HG03175 (cell line): Measurements from ENCODE around the gene ABCA7.

Experiments used
- ATAC-seq: cut with Tn5 transposase; IDR thresholded peaks from one replicate; pipeline ENCODE4 v1.9.1; 2021; ENCODE audit warnings: mild to moderate bottlenecking, moderate library complexity; ENCODE audit not compliant: unreplicated experiment

ABCA7 gene, protein sequence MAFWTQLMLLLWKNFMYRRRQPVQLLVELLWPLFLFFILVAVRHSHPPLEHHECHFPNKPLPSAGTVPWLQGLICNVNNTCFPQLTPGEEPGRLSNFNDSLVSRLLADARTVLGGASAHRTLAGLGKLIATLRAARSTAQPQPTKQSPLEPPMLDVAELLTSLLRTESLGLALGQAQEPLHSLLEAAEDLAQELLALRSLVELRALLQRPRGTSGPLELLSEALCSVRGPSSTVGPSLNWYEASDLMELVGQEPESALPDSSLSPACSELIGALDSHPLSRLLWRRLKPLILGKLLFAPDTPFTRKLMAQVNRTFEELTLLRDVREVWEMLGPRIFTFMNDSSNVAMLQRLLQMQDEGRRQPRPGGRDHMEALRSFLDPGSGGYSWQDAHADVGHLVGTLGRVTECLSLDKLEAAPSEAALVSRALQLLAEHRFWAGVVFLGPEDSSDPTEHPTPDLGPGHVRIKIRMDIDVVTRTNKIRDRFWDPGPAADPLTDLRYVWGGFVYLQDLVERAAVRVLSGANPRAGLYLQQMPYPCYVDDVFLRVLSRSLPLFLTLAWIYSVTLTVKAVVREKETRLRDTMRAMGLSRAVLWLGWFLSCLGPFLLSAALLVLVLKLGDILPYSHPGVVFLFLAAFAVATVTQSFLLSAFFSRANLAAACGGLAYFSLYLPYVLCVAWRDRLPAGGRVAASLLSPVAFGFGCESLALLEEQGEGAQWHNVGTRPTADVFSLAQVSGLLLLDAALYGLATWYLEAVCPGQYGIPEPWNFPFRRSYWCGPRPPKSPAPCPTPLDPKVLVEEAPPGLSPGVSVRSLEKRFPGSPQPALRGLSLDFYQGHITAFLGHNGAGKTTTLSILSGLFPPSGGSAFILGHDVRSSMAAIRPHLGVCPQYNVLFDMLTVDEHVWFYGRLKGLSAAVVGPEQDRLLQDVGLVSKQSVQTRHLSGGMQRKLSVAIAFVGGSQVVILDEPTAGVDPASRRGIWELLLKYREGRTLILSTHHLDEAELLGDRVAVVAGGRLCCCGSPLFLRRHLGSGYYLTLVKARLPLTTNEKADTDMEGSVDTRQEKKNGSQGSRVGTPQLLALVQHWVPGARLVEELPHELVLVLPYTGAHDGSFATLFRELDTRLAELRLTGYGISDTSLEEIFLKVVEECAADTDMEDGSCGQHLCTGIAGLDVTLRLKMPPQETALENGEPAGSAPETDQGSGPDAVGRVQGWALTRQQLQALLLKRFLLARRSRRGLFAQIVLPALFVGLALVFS (N-terminal part only)

DNA sequence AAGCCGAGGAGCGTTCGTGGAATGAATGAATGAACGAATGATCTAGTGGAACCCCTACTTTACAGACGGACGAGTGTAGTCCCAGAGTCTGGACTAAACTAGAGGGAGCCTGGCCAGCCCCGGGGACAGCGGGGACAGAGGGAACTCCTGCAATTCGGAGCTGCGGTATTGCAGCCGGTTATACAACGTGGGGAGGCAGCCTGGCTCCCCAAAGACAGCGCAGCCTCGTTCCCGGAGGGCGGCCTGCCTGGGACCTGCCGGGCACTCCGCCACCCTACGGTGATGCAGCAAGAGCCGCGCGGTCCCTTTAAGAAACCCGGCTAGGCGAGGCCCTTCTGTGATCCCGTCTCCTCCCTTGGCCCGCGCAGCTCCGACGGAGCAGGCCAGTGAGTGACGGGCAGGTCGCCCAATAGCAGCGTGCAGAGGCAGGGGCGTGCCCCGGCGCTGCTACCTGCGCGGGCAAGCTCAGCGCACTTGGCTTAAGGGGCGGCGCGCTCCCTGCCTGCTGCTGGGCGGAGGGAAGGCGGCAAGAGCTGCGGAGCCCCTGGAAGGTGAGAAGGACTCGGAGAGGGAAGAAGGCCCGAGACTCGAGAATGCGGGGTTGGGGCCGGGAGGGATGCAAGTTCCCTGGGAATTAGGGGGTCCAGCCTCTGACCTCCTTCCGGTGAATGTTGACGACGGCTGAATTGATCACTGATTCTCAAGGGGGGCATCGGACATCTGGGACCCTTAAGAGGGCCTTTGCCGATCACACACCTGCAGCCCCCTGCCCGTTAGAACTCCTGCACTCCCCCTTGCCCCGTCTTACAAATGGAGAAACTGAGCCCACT is at the start of gene ABCA7:
TSS of gene ABCA7 (plus strand) at position 462 of the 830 bp plus-strand sequence. CDS start 1,255 bp downstream, outside the sequence.
- peak; percentile 68 for ATAC-seq

DNA sequence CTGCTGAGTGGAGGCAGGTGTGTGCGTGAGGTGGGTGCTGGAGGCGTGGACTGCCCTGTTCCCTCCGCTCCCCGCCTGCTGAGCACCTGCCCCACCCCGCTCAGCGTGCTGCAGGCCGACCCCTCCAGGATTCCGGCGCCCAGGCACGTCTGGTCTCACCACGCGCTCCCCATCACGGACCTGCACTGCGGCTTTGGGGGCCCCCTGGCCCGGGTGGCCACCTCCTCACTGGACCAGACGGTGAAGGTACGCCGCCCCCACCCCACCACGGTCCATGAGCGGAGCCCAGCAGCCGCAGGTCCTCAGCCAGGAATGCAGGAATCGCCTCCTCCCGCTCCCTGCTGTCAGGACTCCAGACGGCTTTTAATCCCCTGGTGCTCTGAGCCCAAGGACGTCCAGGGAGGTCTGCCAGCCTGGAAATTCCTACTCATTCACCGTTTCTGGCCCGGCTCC is 49.8 kb upstream of the ABCA7 start:
- no peak for ATAC-seq

DNA sequence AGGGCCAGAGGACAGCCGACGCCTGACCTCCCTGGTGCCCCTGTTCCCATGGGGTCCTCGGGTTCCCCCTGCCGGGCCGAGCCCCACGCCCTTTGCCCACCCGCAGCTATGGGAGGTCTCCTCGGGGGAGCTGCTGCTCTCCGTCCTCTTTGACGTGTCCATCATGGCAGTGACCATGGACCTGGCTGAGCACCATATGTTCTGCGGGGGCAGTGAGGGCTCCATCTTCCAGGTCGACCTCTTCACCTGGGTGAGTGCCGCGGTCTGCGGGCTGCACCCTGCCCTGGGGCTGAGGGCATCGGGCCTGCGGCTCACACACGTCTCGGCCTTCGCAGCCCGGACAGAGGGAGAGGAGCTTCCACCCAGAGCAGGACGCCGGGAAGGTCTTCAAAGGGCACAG is 49.2 kb upstream of the ABCA7 start:
- no peak for ATAC-seq

DNA sequence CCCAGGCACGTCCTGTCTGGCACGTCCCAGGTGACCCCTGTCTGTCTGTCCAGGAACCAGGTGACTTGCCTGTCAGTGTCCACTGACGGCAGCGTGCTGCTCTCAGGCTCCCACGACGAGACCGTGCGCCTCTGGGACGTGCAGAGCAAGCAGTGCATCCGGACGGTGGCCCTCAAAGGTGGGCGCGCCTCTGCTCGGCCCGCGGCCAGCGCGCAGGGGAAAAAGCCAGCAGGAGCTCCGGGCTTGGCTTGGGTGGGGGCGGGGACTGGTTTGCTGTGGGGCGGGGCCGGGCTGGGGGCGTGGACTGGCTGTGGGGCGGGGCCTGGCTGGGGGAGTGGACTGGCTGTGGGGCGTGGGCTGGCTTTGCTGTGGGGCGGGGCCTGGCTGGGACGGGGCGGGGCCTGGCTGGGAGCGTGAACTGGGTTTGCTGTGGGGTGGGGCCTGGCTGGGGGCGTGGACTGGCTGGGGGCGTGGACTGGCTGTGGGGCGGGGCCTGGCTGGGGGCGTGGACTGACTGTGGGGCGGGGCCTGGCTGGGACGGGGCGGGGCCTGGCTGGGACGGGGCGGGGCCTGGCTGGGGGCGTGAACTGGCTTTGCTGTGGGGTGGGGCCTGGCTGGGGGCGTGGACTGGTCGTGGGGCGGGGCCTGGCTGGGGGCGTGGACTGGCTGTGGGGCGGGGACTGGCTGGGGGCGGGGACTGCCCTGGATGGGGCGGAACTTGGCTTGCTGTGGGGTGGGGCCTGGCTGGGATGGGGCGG is 48.6 kb upstream of the ABCA7 start:
- ATAC-seq, result no peak

DNA sequence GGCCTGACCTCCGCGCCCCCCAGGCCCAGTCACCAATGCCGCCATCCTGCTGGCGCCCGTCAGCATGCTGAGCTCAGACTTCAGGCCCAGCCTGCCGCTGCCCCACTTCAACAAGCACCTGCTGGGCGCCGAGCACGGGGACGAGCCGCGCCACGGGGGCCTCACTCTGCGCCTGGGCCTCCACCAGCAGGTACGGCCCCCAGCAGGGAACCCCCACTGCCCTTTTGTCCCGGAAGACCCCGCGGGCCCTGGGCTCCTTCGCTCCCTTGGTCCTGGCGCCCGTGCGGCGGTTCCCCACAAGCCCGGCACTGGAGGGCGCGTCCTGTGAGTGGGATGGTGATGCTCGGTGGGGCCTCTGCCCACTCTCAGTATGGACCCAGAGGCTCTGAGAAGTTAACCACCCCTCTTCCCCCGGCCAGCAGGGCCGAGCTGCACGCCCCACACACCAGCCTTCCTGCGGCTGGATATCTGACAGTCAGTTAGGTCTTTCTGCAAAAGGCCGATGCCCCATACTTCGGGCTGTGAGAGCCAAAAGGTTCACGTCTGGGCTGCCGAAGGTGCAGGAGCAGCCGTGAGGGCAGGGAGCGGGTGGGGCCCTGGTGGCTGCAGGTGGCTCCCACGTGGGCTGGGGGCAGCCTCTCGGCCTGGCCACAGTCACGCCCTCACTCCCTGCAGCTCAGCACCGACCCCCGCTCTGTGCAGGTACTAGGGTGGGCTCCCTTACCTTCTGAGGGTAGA is 47.8 kb upstream of the ABCA7 start:
- no peak for ATAC-seq

DNA sequence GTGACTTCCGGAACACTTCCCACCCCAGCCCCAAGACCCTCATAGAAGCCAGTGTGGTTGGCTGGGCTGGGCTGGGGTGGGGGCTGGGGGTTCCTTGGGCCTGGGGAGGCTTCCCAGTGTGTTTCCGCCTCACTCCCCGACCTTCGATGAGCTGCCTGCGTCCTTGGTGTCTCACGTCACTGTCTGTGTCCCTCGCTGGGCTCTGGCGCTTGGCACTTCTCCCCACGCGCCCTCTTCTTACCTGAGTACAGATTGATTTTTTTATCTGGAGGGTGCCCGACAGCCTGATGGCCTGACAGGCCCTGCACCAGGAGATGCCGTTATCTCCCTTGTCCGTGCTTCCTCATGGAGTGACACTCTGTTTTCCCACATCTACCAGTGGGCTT is 47.2 kb upstream of the ABCA7 start:
- ATAC-seq, result no peak

DNA sequence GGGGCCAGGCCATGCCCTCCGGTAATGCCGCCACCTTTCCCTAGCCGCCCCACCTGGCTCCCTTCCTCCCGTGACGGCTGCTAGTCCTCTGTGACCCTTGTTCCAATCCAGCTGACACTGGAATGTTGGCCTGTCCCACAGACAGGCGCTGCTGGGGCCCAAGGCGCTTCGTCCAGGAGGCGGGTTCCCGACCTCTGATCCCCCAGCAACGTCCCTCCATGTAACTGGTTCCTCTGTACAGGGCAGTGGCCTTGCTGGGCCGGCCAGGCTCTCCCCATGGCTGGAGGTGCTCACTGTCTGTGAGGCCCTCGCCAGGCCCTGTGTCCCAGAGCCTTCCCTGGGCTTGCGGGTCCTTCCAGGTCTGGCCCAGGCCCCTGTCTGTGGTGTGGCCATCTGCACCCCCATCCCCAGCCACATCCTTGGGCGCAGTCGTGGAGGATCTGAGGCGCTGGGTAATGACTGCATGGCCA is 46.5 kb upstream of the ABCA7 start:
- no peak for ATAC-seq

DNA sequence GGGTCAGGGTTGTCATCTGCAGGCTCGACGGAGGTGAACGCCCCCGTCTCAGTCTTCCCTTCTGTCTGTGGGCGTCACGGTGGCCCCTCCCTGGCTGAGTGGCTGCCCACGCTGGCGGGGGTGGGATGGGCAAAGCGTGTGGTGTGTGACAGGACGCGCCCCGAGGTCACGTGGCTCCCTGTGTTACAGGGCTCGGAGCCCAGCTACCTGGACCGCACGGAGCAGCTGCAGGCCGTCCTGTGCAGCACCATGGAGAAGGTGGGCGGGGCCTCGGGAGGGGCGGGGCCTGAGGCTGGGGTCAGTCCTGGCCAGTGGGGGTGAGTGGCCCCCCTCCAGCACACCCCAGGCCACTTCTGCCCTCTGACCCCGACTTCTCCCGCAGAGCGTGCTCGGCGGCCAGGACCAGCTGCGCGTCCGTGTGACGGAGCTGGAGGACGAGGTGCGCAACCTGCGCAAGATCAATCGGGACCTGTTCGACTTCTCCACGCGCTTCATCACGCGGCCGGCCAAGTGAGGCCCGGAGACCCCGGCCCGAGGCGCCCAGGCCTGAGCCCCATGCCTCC is 46.0 kb upstream of the ABCA7 start:
- ATAC-seq, result no peak

DNA sequence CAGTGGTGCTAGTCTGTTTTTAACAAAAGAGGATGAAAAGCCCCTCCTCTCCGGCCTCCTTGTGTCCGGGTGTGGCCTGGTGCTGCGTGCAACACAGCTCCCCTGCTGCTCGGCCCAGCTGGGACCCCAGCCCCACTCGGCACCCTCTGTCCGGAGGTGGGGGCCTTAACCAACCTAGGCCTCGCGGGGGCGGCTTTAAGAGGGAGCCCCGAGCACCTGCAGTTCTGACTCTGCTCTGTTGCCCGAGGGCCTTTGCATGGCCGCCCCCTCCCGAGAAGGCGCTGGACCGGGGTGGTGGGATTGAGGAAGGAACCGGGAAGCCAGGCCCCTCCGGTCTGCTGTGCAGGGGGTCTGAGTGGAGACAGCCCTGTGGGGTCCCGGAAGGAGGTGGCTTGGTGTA is 45.4 kb upstream of the ABCA7 start:
- ATAC-seq, result no peak

DNA sequence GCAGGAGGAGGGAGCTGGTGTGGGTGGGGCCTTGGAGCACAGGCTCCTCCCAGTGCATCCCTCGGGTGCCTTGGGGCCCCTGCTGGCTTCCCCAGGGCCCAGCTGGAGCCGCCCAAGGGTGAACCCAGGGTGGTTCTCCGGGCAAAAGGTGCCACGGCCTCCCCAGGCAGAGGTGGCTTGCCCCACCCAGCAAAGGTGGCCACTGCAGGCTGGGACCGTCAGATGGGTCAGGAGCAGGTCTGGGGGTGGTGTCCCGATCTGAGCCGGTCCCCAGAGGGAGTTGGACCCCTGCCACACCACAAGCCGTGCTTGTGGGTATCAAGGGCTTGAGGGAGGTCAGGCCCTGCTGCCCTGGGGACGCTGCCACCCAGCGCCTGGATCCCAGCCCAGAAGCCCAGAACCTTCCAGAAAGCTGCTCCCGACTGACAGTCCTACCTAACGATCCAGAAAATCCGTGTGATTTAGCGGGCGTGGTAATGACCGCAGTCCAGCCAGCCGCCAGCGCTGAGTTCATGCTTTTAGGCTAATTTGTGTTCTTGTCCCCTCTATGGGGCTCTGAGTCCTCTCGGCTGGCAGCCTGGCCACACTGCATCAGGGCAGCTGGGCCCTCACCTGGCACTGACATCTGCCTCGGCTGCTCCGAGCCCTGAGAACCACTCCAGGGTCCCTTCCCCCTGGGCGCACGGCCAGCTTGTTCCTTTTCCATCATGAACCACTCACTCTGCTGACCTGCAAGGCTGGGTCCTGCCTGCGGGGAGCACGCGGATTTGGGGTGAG is 44.7 kb upstream of the ABCA7 start:
- no peak for ATAC-seq

DNA sequence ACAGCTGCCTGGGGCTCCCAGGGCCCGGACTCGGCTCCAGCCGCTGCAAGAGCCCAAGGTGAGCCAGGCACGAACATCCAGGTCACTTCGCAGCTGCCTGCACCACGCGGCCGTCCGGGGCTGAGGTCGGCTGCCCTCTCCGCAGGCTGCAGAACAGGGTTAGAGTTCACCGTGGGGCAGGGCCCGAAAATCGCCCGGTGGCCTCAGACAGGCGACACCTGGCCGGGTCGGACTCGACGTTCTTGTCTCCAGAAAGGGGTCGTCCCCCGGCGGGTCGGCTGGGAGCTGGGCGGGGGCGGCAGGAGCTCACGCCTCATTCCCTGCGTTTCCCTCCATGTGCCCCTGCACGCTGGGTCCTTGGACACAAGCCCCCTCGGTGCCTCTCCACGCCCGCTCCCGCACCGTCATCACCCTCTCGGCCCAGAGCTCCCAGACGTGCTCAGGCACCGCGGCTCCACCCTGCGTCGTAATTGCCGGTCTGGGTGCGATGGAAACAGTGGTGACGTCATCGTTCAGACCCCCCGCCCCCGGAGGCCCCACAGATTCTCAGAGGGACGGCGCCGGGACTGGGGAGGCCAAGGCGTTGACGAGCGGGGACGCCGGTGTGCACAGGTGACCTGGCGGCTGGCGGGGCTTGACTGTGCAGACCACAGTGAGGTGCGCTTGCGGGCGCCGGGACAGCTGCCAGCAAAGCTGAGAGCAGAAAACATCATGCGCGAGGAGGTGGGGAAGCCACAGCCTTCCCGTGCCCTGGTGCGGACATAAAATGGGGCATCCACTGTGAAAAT is 43.7 kb upstream of the ABCA7 start:
- no peak for ATAC-seq

DNA sequence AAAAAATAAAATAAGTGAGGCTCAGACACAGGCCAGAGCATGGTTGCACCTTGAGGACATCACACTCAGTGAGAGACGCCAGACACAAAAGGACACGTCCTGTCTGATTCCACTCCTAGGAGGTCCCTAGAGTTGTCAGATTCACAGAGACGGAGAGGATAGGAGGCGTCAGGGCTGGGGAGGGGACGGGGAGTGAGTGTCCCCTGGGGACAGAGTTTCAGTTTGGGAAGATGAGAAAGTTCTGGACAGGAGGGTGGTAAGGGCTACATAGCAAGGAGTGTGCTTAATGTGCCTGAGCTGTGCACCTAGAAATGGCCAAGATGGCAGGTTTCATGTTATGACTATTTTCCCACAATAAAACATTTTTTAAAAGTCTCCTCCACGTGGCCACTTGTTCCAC is 41.8 kb upstream of the ABCA7 start:
- no peak for ATAC-seq

DNA sequence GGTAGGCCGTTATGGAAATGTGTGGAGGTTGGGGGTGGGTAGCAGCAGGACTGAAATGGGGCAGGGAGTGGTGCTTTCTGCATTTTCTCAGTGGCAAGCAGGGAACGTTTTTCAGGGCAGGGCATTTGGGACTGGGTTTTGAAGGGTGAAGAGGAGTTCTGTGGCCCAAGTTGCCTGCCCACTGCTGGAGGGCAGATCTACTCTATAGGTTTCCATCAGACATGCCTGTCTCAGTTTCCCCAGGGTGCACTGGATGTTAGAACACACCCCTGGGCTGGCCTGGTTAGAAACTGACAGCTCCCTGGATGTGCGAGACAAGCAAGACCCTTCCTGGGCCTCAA is 40.6 kb upstream of the ABCA7 start:
- no peak for ATAC-seq

DNA sequence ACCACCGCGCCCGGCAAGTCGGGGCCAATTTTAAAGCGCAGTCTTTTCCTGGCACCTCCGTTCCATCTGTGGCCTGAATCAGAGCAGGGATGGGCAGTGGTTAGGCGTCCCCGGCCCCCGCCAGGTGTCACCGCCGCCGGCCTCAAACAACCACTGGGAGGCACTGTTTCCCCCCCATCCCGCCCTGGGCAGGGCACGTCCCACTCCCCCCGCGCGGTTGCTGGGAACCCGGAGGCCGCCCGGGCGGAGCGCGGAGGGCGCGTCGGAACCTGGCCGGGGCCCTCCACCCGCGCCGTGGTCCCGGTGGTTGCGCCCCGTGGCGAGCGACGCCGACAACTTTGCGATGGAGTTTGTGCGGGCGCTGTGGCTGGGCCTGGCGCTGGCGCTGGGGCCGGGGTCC is 39.8 kb upstream of the ABCA7 start, which contains the start of gene GRIN3B:
TSS of gene GRIN3B (plus strand) at position 325 of the 400 bp plus-strand sequence. CDS start at position 344, 19 bp downstream.
- ATAC-seq, result no peak

DNA sequence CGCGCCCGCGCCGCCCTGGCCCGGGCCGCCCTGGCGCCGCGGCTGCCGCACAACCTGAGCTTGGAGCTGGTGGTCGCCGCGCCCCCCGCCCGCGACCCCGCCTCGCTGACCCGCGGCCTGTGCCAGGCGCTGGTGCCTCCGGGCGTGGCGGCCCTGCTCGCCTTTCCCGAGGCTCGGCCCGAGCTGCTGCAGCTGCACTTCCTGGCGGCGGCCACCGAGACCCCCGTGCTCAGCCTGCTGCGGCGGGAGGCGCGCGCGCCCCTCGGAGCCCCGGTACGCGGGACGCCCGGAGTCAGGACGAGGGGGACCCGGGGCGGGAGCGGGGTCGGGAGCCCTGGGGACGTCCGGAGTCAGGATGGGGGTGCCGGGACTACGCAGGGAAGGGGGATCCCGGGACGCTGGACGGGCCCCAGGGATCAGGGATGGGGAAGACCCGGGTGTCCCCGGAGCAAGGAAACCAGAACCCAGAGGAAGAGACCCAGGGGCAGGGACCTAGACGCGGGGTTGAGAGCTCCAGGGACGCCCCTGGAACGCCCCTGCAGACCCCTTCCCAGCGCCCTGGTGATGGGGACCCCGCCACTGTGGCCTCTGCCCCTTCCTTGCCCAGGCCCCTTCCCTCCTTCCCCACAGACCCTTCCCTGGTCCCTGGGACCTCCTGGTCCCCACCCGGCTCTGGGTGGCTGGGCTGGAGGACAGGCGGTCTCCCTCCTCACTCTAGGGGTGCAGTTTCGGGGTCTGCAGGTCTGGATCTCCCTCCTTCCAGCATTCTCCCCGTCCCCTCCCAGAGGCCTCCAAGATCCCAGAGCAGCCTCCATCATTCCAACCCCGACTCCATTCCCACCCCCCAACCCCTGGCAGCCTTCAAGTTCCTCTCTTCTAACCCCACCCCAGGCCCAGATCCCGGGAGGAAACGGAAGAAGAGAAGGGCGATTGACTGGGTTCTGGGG is 39.0 kb upstream of the ABCA7 start:
- no peak for ATAC-seq
